NCI-H187 (cell line): ENCODE data around the gene SLC1A7.

Experiments used
- DNase-seq, 2 experiments: peaks; one replicate each; lab custom pipeline; 2025; lab: John Stamatoyannopoulos, UW

SLC1A7 gene

DNA sequence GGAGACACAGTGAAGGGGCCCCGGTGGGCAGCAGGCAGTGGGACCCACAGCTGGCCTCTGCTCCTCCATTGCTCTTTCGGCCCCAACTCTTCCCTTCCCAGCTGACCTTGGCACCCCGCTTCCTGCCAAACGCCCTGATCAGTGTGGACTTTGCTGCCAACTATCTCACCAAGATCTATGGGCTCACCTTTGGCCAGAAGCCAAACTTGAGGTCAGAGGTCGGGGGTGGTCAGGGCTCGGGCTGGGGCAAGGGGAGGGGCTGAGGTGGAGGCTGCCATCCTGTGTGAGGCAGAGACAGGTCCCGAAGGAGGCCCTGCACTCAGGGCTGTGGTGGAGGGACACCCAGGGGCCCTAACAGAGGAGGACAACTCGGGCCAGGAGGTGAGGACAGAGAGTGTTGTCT is 66.7 kb downstream of the SLC1A7 start:
- no peak for DNase-seq

DNA sequence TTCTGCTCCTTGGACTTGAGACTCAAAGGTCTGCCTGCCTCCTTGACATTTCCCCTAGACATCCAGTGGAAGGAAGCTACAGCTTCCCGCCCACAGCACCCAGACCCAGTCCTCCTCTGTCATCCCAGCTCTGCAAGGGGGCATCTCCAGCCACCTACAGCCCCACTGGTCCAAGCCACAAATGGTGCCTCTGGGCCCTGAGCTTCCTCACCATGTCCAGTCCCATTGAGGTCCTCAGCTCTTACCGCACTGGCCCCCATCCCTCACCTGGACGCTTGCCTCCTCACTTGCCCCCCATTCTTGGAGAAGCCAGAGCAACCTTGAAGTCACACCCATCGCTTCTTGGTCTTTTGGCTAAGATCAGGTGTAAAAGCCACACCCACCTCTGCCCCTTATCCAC is 67.2 kb downstream of the SLC1A7 start:
- DNase-seq, result no peak

DNA sequence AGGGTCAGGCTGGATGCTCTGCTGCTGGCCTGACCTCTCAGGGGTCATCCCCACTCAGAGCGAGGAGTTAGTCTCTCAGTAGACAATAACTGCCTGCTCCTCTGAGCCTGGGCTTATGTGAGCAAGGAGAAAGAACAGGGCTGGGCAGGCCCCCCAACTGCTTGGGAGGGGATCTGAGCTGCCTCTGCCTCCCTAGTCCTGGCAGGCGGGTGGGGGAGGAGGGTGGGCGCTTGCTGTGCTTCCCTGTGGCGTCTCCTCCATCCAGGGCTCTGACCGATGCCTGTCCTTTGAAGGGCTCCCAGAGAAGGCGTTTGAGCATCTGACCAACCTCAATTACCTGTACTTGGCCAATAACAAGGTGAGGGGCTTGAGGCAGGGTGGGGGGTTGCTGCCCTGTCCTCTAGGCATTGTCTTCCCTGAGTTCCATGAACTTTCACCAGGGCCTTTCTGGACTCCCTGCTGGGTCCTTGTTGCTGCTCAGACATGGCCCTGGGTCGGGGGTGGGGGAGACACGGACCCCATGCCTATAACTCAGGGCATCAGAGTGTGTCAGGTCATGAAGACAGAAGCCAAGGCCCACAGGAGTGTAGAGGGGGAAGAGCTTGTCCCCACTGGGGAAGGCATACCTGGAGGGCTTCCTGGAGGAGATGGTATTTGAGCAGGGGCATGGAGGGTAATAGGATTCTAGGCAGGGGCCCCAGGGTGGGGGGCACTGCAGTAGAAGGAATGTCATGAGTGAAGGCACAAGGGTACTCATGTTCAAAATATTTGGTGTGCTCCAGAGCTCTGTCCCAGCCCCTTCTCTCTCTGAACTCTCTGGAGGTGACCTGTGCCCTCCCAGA is 67.9 kb downstream of the SLC1A7 start:
- no peak for DNase-seq

DNA sequence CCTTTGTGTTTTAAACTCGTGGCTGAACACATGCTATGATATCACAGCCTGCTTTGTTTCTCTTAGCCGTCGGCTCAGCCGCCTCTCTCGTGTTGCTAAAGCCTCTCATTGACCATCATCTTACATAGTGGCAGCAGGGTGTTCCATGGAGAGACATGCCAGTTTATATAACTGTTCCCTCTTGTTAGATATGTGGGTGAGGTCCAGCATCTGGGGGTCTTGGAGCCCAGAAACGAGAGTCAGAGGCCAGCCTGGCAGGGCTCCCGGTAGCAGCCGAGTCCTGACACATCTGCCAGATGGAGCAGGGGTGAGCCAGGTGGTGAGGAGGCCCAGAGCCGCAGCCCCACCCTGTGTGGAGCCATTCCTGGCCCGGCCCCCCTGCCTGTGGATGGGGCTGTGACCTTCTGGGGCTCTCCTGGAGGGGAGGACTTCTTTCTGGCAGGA is 68.5 kb downstream of the SLC1A7 start:
- DNase-seq, result no peak

GRCh38 chr1:53073287-53073686 is 69.2 kb downstream of the SLC1A7 start:
- DNase-seq, result no peak

- no peak for DNase-seq
Measured at GRCh38 chr1:53071915-53072314, 70.5 kb downstream of the SLC1A7 start.

GRCh38 chr1:53071167-53071865 is 71.1 kb downstream of the SLC1A7 start:
- no peak for DNase-seq

- no peak for DNase-seq
Measured at GRCh38 chr1:53070621-53071020, 71.8 kb downstream of the SLC1A7 start.

- DNase-seq, result no peak
Measured at GRCh38 chr1:53069663-53070327, 72.6 kb downstream of the SLC1A7 start.

- DNase-seq, result no peak
Measured at GRCh38 chr1:53069265-53069662, 73.2 kb downstream of the SLC1A7 start.

DNA sequence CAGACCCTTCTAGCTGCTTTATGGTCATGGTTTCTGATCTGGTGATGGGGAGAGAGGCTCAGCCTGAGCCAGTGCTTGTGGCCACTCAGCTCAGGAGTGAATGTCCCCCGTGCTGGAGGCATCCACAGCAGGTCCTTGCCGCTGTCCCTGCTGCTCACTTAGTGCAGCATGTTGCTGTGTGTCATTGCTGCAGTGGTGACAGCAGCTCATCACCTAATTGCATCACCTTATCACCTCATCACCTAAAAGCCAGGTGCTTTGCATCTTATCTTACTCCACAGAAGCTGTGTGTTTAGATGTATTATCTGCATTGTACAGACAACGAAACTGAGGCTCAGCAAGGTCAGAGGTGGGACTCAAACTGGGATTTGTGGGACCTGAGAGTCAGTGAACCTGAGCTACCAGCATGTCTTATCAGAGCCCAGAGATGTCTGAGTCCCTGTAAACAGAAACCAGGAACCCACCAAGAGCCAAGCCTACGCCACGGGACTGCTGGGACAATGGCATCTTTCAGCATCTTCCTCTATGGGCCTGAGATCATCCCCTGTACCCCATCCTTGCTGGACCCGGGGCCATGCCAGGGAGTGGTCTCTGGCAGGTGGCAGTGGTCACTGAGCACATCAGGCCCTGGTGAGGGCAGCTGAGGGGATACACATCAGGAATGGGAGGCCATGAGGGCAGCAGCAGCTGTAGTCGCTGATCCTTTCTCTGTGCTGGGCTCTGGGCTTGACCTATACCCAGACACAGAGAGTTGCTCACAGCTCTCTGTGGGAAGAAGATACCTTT is 73.9 kb downstream of the SLC1A7 start:
- DNase-seq, result no peak

DNA sequence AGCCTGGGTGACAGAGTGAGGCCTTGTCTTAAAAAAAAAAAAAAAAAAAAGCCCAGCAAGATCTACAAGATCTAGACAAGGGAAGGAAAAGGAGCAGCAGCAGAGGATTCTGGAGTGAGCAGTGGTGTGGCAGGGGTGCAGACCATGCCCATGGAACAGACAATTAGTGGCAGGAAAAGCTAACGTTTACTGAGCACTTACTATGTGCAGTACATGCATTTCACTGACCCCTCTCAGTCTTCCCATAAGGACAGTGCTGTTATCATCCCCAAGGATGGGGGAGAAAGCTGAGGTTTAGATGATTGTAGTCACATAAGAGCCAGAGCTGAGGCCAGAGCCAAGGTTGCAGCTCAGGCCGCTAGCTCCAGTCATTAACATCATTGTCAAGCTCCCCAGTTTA is 74.6 kb downstream of the SLC1A7 start:
- DNase-seq, result no peak

DNA sequence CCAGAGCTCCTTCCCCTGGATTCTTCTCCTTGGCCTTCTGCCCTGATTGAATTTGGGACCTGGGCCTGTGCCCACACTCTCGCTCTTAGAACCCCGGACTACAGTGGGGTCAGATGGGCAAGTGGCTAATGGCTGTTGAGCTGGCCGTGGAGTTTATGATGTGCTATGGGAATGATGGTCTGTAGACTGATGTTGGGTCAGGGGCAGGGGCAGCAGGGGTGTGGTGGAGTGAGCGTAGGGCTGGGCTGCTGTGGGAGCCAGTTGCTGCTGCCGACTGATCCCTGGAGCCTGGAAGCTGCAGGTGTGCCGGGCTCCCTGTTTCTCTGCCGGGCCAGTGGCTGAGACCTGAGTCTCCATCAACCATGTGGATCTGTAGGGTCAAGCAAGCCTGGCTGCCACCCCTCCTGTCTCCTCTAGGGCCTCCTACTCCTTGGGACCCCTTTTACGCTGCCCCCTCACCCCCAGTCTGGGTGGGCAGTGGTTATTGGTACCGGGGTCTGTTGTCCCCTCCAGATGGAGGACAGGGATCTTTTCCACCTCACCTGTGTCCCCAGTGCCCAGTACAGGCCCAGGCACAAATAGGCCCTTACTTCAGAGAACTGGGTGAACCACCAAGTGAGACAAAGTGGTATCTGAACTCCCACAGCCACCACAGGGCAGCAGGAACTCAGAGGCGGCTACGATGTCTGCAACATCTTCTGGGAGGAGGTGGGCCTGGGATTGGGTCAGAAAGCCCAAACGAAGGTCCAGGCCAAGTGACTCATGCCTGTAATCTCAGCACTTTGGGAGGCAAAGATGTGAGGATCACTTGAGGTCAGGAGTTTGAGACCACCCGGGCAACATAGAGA is 75.3 kb downstream of the SLC1A7 start:
- DNase-seq, result no peak

DNA sequence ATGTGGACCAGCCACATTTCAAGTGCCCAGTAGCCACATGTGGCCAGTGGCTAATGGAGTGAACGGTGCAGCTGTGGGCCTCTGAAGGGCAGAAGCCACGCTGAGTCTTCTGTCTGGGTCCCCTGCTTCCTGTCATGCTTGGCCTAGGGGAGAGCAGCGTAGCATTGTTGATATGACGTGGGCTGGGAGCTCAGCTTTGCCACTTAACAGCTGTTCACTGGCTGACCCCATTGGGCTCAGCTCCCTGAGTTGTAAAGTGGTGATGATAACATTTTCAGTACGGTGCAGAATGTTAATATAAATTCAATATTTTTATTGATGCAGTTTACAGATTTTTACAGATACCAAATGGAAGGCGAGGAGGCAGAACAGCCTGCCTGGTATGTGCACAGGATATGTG is 76.0 kb downstream of the SLC1A7 start:
- DNase-seq, result no peak

DNA sequence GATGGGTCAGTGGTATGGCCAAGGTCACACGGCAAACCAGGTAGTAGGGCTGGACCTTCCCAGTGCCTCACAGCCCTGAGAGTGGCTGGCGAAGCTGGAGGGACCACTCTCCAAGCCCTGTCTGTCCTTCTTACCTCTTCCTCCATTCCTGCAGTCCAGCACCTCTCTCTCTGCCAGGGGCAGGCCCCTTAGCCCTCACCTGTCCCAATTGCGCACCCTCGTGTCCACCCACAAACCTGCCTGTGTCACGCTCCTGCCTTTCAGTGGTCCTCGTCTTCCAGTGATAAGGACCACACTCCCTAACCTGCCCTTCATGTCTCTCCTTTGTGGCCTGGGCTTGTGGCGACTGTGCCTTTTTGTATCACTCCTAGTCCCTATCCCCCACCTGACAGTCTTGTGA is 77.0 kb downstream of the SLC1A7 start:
- no peak for DNase-seq

- DNase-seq, result no peak
Measured at GRCh38 chr1:53063744-53064515, 78.5 kb downstream of the SLC1A7 start.

DNA sequence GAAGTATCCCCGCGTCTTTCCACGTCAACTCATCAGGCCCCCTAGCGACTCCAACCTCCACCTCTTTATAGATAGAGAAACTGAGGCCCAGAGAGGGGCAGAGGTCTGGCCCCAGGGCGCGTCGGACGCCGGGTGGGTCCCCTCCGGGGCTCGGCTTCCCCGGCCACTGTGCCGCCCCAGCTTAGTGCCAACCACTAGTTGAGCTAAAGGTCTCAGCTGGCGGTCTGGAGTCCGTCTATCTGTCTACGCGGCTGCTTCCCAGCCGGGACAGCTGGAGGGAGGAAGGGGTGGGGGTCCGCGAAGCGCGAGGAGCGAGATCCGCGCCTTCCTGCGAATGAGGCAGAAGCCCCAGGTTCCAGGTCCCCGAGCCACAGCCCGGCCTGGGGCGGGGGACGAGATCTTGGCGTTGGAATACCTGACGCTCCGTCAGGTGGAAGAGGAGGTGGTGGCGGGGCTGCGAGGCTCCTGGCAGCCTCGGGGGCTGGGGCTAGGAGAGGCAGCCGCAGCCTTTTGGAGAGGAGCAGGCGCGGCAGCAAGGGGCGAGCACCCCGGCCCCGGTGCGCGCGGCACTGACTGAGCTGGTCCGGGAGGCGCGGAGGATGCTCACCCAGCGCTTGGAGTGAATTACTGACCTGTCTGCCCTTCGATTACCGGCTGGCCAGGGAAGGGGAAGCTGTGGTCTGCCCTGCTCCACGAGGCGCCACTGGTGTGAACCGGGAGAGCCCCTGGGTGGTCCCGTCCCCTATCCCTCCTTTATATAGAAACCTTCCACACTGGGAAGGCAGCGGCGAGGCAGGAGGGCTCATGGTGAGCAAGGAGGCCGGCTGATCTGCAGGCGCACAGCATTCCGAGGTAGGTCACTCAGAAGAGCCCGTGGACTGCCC is 79.5 kb downstream of the SLC1A7 start:
- DNase-seq, result no peak

GRCh38 chr1:53061859-53062707 is 80.4 kb downstream of the SLC1A7 start, which contains the start of gene PODN:
Gene PODN (plus strand): TSS chr1:53062213. CDS start chr1:53069856, 7,643 bp downstream.
- DNase-seq, result no peak
